ENCODE data around the gene BANK1. TPM values are rescaled to one million over a fixed set of nuclear protein-coding genes. Genes with fewer than 3 reads are reported as not detected.

Gene BANK1
- total RNA-seq, 2 experiments from 2014 or later = 1.3 to 1.6 TPM

DNA sequence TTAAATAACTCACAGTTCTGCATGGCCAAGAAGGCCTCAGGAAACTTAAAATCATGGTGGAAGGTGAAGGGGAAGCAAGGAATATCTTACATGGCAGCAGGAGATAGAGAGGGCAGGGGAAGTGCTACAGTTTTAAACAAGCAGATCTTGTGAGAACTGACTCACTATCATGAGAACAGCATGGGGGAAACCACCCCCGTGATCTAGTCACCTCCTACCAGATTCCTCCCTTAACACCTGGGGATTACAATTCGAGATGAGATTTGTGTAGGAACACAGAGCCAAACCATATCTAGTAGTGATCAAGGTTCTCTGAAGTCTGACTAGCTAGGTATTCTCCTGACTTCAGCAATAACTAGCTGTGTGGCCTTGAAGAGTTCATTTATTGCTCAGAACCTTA is 56.0 kb downstream of the BANK1 start:
- Mint-ChIP-seq H3K4me1 (peaks cover 1% of the 10 kb centered on the region), H3K36me3 (no peaks in the 10 kb centered on the region), H3K9me3 (no peaks in the 10 kb centered on the region), H3K4me3 (no peak overlapping the region), H3K27ac (peak overlapping the region; percentile 36), H3K27me3 (peaks cover 4% of the 10 kb centered on the region)
- no peak for DNase-seq

DNA sequence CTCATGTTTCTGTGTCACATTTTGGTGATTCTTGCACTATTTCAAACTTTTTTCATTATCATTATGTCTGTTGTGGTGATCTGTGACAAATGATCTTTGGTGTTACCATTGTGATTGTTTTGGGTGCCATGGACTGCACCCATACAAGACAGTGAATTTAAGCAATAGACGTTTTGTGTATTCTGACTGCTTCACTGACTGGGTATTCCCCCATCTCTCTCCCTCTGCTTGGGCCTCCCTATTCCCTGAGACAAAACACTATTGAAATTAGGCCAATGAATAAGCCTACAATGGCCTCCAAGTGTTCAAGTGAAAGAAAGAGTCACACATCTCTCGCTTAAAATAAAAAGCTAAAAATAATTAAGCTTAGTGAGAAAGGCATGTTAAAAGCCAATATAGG is 60.2 kb downstream of the BANK1 start:
- Mint-ChIP-seq H3K36me3 (no peaks in the 10 kb centered on the region), H3K4me1 (peaks cover 1% of the 10 kb centered on the region), H3K27me3 (peaks cover 4% of the 10 kb centered on the region), H3K27ac (no peak overlapping the region), H3K9me3 (no peaks in the 10 kb centered on the region), H3K4me3 (no peak overlapping the region)
- no peak for DNase-seq

DNA sequence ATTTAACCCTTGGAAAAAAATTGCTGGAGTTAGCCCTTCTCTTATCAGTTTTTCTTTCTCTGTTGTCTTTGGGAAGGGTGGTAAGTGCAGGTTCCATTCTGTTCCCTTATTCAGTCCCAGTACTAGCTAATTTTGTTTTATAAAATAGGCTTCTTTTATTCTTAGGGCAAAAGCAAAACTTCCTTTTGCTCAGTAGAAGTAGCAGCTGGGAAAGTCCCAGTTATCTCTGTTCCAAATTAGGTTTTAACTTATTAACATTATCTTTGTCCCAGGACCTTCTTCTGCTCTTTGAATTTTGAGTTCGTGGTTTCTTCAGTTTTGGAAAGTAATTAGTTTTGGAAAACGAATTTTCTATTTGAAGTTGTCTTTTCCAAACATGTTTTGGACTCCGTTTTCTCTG is 61.1 kb downstream of the BANK1 start:
- Mint-ChIP-seq H3K9me3 (no peaks in the 10 kb centered on the region), H3K27ac (no peak overlapping the region), H3K4me1 (peaks cover 1% of the 10 kb centered on the region)

DNA sequence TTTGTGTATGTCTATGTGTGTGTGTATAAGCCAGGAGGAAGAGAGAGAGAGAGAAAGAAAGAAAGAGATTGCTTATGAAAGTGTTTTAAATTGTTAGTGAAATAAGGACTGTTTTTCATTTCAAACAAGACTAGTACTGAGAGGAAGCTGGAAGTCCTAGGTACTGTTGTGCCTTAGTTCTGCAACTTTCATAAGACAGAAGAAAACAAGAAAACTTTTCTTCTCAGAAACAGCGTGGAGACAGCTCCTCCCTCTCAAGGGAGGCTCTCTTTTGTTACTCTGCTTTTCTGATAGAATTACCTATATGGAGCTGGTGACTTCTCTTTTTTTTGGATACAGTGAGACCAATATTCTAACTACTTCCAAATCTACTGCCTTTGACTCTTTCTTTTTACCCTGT is 62.5 kb downstream of the BANK1 start:
- Mint-ChIP-seq H3K27ac (no peak overlapping the region), H3K4me3 (no peak overlapping the region), H3K4me1 (no peaks in the 10 kb centered on the region), H3K27me3 (peaks cover 4% of the 10 kb centered on the region), H3K9me3 (no peaks in the 10 kb centered on the region), H3K36me3 (no peaks in the 10 kb centered on the region)
- DNase-seq = no peak

More for the DNA sequence above, 61.1 kb downstream of the BANK1 start:
- H3K36me3 Mint-ChIP-seq = no peaks in the 10 kb centered on the region
- no peak overlapping the region for H3K4me3 Mint-ChIP-seq
- H3K27me3 Mint-ChIP-seq = no peaks in the 10 kb centered on the region
- DNase-seq = no peak

DNA sequence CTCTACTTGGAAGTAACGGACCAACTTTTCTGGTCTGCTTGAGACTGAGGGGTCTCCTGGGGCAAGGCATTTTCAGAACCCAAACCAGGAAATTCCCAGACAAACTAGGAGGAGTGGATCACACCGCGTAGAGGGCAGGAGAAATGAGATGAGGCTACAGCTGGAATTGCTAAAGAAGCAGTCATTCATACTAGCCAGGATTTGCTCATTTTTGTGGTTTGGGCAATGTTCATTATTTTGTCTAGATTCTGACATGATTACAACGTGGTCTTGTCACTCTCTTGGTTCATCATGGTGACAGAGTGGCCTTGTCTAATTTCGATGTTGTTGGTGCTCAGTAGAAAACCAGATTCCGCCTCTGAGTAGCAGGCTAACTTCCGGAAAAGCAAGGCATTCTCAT is 63.2 kb downstream of the BANK1 start:
- no peaks in the 10 kb centered on the region for H3K4me1 Mint-ChIP-seq
- H3K4me3 Mint-ChIP-seq = no peak overlapping the region

DNA sequence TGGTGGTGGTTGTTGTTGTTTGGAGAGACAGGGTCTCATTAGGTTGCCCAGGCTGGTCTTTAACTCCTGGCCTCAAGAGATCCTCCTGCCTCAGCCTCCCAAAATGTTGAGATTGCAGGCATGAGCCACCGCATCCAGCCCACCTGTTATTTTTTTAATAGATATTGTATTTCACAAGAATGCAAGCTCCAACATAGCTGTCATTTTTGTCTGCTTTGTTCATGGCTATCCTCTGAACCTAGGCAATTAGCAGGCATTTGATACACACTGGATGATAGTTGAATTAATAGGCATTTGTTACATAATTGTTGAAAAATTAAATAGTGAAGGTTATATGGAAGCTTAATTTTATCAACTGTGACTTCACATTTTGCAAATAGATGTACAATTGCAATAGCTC is 64.7 kb downstream of the BANK1 start:
- no peaks in the 10 kb centered on the region for H3K9me3 Mint-ChIP-seq
- H3K27ac Mint-ChIP-seq = no peak overlapping the region
- H3K4me3 Mint-ChIP-seq = no peak overlapping the region
- H3K27me3 Mint-ChIP-seq = peaks cover 7% of the 10 kb centered on the region
- H3K36me3 Mint-ChIP-seq = no peaks in the 10 kb centered on the region
- H3K4me1 Mint-ChIP-seq = no peaks in the 10 kb centered on the region
- DNase-seq = no peak

More for the DNA sequence above, 63.2 kb downstream of the BANK1 start:
- Mint-ChIP-seq H3K36me3 (no peaks in the 10 kb centered on the region), H3K27ac (no peak overlapping the region), H3K9me3 (no peaks in the 10 kb centered on the region), H3K27me3 (peaks cover 7% of the 10 kb centered on the region)
- DNase-seq = no peak

DNA sequence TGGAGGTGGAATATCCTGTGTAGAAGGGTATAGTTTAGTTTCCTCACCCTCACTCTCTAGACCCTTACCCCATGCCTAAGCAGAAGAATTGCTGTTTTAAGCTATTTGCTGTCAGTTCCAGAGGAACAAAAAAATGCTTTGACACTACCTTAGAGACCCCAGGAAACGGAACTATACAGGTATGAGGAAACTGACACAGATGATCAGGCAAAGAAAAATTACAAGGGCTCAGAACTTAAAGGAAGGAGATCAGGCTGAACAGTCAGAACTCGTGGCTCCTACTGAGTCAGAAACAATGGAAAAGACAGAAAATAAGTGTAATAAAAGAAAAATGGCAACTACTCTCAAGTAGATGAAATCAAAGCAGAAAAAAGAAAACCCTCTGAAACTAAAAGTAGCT is 65.6 kb downstream of the BANK1 start:
- Mint-ChIP-seq H3K9me3 (no peaks in the 10 kb centered on the region), H3K36me3 (no peaks in the 10 kb centered on the region), H3K27me3 (peaks cover 7% of the 10 kb centered on the region)

DNA sequence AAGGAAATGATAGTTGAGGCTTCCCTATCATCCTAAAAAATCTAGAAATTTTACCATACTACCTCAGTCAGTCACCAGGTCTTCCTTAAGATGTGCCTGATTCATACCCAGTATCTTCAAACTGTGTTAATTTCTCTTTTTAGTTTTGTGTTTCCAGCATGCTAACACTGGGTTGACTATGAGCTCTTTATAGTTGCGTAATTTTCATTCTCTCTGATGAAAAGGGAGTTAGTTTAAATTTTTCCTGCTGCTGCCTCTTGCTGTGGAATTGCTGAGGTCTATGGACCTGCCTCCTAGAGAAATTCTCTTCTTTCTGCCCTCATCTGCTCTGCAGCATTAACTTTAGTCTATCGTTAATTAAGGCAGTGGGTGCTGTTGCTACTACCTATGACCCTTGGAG is 66.6 kb downstream of the BANK1 start:
- Mint-ChIP-seq H3K27me3 (peaks cover 7% of the 10 kb centered on the region), H3K4me1 (no peaks in the 10 kb centered on the region), H3K27ac (no peak overlapping the region), H3K4me3 (no peak overlapping the region), H3K36me3 (no peaks in the 10 kb centered on the region), H3K9me3 (no peaks in the 10 kb centered on the region)
- DNase-seq = no peak

More for the DNA sequence above, 65.6 kb downstream of the BANK1 start:
- Mint-ChIP-seq H3K4me1 (no peaks in the 10 kb centered on the region), H3K27ac (no peak overlapping the region), H3K4me3 (no peak overlapping the region)
- no peak for DNase-seq

DNA sequence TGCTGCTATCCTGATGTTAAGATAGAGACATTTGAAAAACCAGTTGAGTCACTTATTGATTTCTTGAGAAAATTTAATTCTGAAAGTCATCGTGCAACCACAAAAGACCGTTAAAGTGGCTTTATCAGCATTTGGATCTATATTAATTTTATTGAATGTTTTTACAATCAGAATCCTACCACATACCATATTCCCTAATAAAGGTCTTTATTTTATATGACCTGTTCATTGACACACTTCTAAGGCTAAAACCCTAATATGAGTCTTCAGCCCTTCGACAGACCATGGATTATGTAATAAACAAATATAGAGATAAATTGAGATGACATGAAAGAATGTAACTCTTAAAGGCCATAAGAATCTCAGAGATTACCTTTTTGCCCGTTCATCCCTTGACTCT is 68.1 kb downstream of the BANK1 start:
- Mint-ChIP-seq H3K27ac (no peak overlapping the region), H3K27me3 (peaks cover 7% of the 10 kb centered on the region), H3K4me3 (no peak overlapping the region), H3K36me3 (no peaks in the 10 kb centered on the region), H3K4me1 (no peaks in the 10 kb centered on the region), H3K9me3 (no peaks in the 10 kb centered on the region)
- no peak for DNase-seq

DNA sequence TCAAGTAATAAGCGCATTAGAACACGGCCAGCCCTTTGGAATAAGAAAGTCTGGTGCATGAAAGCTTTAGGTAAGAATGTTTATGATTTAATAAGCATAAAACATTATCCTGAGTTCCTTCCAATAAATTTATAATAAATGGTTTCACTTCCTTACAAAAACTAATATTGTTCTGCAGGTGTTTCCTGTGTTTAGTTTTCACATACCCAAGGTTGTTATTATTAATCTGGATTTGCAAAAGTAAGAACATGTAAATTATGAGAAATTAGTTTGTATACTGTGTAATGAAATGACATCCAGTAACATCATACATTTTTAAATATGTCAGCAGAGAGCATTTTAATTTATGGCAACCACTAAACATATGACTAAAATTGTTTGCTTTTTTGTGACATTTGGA is 72.1 kb downstream of the BANK1 start:
- Mint-ChIP-seq H3K4me1 (no peaks in the 10 kb centered on the region), H3K4me3 (no peak overlapping the region), H3K9me3 (peaks cover 3% of the 10 kb centered on the region), H3K27ac (no peak overlapping the region), H3K27me3 (peaks cover 7% of the 10 kb centered on the region), H3K36me3 (no peaks in the 10 kb centered on the region)
- DNase-seq = no peak

DNA sequence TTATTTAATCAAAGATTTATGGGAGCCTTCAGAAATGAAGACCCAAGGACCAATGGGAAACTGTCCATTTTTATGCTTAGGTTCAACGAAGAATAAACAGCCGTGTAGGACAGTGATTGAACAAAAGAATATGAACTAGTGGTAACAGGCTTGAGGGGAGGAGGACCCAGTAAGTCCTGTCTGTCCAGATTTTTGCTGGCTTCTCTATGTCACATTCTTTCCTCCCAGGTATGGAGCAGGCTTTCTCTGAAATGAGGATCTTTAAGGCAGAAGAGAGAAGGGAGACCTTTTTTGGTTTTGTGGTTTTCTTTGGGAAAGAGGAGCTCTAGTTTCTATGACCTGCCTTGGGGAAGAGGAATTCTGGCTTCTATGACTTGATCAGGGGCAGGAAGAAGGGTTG is 74.1 kb downstream of the BANK1 start:
- peaks cover 3% of the 10 kb centered on the region for H3K9me3 Mint-ChIP-seq
- H3K36me3 Mint-ChIP-seq = no peaks in the 10 kb centered on the region
- no peaks in the 10 kb centered on the region for H3K27me3 Mint-ChIP-seq
- no peak for DNase-seq
- no peaks in the 10 kb centered on the region for H3K4me1 Mint-ChIP-seq
- no peak overlapping the region for H3K27ac Mint-ChIP-seq
- no peak overlapping the region for H3K4me3 Mint-ChIP-seq

DNA sequence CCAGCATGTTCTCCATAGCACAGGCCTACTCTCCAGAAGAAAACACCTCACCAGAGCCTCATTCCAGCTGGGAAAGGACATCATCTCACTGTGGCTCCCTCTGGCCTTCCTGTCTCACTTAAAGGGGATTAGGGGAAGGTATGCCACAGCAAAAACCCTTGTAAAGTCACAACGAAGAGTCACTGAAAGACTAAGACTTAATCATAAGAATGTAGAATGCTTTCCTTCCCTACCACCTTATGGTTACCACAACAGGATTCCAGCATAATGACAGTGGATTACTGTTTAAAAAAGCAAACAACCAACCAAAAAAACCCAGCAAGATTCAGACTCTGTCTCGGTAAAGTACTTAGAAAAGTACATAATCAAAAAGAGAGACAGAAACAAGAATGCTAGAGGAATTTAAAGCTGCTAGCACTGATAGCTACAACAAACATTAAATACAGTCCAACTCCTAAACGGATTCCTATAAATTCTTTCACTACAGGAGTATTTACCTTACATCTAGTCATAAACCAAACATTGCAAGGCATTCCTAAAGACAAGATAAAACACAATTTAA is 75.1 kb downstream of the BANK1 start:
- no peaks in the 10 kb centered on the region for H3K27me3 Mint-ChIP-seq
- peaks cover 3% of the 10 kb centered on the region for H3K9me3 Mint-ChIP-seq
- peaks cover 1% of the 10 kb centered on the region for H3K4me1 Mint-ChIP-seq
- no peak for DNase-seq
- H3K4me3 Mint-ChIP-seq = no peak overlapping the region
- no peak overlapping the region for H3K27ac Mint-ChIP-seq
- no peaks in the 10 kb centered on the region for H3K36me3 Mint-ChIP-seq

DNA sequence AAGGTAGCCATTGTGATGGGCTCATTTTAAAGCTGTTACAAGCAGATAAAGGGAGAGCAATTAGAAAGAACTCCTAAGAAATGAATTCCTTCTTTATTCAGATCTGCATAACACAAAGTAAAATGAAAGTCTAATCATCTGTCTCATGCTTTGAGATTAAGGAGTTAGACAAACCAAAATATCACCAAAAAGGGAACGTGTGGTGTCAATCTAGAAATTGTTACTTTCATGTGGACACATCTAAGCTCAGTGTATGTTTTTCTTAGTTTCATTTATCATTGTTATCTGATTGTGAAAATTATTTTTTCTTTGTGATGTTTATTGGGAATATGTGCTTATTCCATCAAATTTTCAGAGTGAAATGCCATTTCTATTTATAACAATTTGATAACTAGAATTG is 80.3 kb downstream of the BANK1 start:
- Mint-ChIP-seq H3K27ac (no peak overlapping the region), H3K27me3 (peaks cover 18% of the 10 kb centered on the region), H3K9me3 (peaks cover 3% of the 10 kb centered on the region), H3K4me3 (no peak overlapping the region), H3K36me3 (no peaks in the 10 kb centered on the region), H3K4me1 (peaks cover 2% of the 10 kb centered on the region)
- DNase-seq = no peak

DNA sequence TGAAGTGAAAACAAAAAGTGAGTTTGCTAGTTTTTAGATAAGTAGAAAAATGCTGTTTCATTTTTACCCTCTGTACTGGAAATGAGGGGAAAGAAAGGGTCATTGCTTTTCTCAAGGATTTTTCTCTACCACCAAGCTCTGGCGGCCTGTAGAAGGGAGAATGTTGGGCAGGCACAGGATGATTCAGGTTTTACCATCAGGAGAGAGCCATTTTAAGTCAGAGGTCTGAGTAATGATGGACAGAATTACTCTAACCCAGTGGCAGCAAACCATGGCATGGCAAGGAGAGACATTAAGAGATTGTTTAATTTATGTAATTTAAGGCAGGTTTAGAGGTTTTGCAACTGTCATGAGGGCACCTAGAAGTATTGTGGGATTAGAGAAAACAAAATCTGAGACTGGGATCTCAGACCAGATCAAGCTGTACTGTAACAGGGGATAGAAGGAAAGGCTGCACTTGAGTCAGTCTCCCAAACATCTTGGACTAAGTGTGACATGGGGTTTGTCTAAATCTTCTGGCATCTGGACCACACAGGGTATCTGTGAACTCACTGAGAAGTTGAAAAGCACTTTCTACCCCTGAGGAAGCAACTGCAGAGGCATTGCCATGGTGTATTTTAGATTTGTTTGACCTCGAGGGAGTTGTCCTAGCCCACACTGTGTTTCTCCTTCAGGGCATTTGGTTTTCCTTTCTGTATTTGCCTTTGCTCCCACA is 81.6 kb downstream of the BANK1 start:
- Mint-ChIP-seq H3K27ac (no peak overlapping the region), H3K36me3 (no peaks in the 10 kb centered on the region), H3K27me3 (peaks cover 24% of the 10 kb centered on the region), H3K9me3 (no peaks in the 10 kb centered on the region), H3K4me3 (no peak overlapping the region), H3K4me1 (peaks cover 2% of the 10 kb centered on the region)
- no peak for DNase-seq

DNA sequence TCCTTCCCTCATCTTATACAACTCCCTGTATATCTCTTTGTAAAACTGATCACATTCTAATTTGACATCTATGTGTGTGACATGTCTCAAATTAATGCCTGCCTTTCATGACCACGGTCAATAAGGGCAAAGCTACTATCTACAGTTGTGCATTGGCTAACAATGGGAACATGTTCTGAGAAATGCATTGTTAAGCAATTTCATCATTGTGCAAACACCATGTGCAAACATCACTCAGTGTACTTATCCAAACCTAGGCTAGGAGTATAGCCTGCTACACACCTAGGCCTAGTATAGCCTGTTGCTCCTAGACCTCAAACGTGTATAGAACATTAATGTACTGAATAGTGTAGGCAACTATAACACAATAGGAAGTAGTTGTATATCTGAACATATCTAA is 95.0 kb downstream of the BANK1 start:
- Mint-ChIP-seq H3K36me3 (no peaks in the 10 kb centered on the region), H3K4me1 (no peaks in the 10 kb centered on the region), H3K27me3 (no peaks in the 10 kb centered on the region), H3K4me3 (no peak overlapping the region), H3K9me3 (no peaks in the 10 kb centered on the region), H3K27ac (no peak overlapping the region)
- DNase-seq = no peak

DNA sequence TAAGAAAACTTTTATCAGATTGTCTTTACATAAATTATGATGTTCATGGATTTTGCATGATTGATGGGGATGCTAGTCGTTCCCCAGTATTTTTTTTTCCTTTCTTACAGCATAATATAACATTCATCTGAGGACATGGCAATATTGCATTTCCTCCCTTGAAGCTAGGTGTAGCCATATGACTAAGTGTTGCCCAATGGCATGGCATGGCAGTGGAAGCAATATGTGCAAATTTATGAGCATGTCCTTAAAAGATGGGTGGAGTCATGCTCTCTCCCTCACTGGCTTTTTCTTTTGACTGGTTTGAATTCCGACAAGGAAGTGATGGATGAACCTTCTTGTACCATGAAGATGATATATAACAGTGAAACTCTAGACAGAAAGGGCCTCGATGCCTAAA is 96.3 kb downstream of the BANK1 start:
- no peaks in the 10 kb centered on the region for H3K27me3 Mint-ChIP-seq
- H3K4me1 Mint-ChIP-seq = no peaks in the 10 kb centered on the region
- no peak overlapping the region for H3K27ac Mint-ChIP-seq
- H3K4me3 Mint-ChIP-seq = no peak overlapping the region
- no peaks in the 10 kb centered on the region for H3K9me3 Mint-ChIP-seq
- H3K36me3 Mint-ChIP-seq = no peaks in the 10 kb centered on the region
- DNase-seq = no peak

All from activated naive CD8-positive, alpha-beta T cell treated with anti-CD3 and anti-CD28 coated beads for 36 hours (primary cell).